Right cardiac atrium (tissue), 5 donors: Measurements from ENCODE around the gene GPRIN3. TPM values are rescaled to one million over a fixed set of nuclear protein-coding genes. Genes with fewer than 3 reads are reported as not detected.

ENCODE experiments used
- ATAC-seq, 2 donors: fragments of 200-7000 bp; cut with Tn5 transposase; one replicate each; pipeline versions ENCODE4 v1.8.0 to v1.9.1; 2020; ENCODE audit warnings: moderate library complexity in 2 of 2, mild to moderate bottlenecking in 1 of 2
- DNase-seq, 3 donors: peaks; one replicate each; pipeline ENCODE4 v3.0.0-alpha.2; 2020
- H3K27ac ChIP-seq: one replicate; pipeline ENCODE4 v1.5.1; 2013; ENCODE audit warnings: mild to moderate bottlenecking, low read length, control low read depth, moderate library complexity
- H3K27me3 ChIP-seq: one replicate; pipeline ENCODE4 v1.6.1; 2013; ENCODE audit not compliant: control insufficient read depth, insufficient read depth
- H3K4me1 ChIP-seq: one replicate; pipeline ENCODE4 v1.6.1; 2013; ENCODE audit warnings: low read length; ENCODE audit not compliant: control insufficient read depth, insufficient read depth
- H3K4me3 ChIP-seq: one replicate; pipeline ENCODE4 v1.5.1; 2013; ENCODE audit warnings: low read length, control low read depth
- H3K9me3 ChIP-seq: one replicate; pipeline ENCODE4 v1.6.1; 2013; ENCODE audit warnings: low read length; ENCODE audit not compliant: control insufficient read depth
- WGBS: extraction: QIAGEN DNeasy Blood & Tissue Kit; methylation state at CpG from one replicate; pipeline ENCODE4 v1.1.7; 2013; 5-methylcytosine and 5-hydroxymethylcytosine counted together
- intact Hi-C, 4 donors: fragments of 100-400 bp; cut with DNase I; formaldehyde crosslinking; loops; one replicate each; pipeline versions ENCODE4 v1.11.0 to v1.14.0; 2022 to 2023
- long read RNA-seq, 4 donors: library from polyadenylated mRNA; unstranded; transcript quantifications; one replicate each; pipeline ENCODE4 v2.0.0, GENCODE V29; 2020 to 2021
- polyA plus RNA-seq: library from polyadenylated mRNA; stranded (reverse); fragments of 200-250 nt; gene quantifications from one replicate; pipeline ENCODE4 v1.2.3, GENCODE V29; 2013
- total RNA-seq, 4 donors: library from RNA; stranded (reverse); fragmentation: NEBNext Ultra II Directional; extraction: Animal tissue kit (Norgen Biotek cat#: 25700); gene quantifications; one replicate each; pipeline ENCODE4 v1.2.1, GENCODE V29; 2021
- donor health status: healthy with polysubstance abuse.
- donor health status: DM: no; HTN: yes; CAD: no.
- donor health status: DM: no; HTN: no; CAD: no.
- donor health status: DM: no; HTN: yes; CAD: no; lungs with severe emphysema.
- donor health status: DM: yes; HTN: yes; CAD: no.

GPRIN3 gene
- total RNA-seq (10 to 100 TPM in 1 of 4 donors, 1 to 10 TPM in 3; 4.8 to 10.3 (median 9.0) TPM), polyA plus RNA-seq (2.1 TPM)
- long read RNA-seq, donor 1, full-length matches to known transcripts = 10 of 12 reads
- long read RNA-seq, donor 1, partial matches to known transcripts = 0 of 12 reads
- long read RNA-seq, donor 1, other reads (novel, unspliced or antisense) = 2 of 12 reads
- long read RNA-seq, donor 2, full-length matches to known transcripts = 4 of 4 reads
- long read RNA-seq, donor 2, partial matches to known transcripts = 0 of 4 reads
- long read RNA-seq, donor 2, other reads (novel, unspliced or antisense) = 0 of 4 reads
- long read RNA-seq, donor 3, full-length matches to known transcripts = 11 of 12 reads
- long read RNA-seq, donor 3, partial matches to known transcripts = 0 of 12 reads
- long read RNA-seq, donor 3, other reads (novel, unspliced or antisense) = 1 of 12 reads
- long read RNA-seq, donor 4, full-length matches to known transcripts = 1 of 1 reads
- long read RNA-seq, donor 4, partial matches to known transcripts = 0 of 1 reads
- long read RNA-seq, donor 4, other reads (novel, unspliced or antisense) = 0 of 1 reads

- intact Hi-C loops = loop anchor here in 1 of 4 donors (10.0 kb wide), 1 partner anchor 63 kb away; no protein-coding TSS in a partner anchor
- WGBS = under 1% methylated on average over 67 of the region's 67 CpGs
- Histone ChIP-seq H3K9me3 (no peaks in the 10 kb centered on the region), H3K27ac (peak within 1 kb of the TSS; percentile 55), H3K27me3 (no peaks in the 10 kb centered on the region), H3K4me3 (peak within 1 kb of the TSS; percentile 76), H3K4me1 (no peaks in the 10 kb centered on the region)
- ATAC-seq (peak; percentile 79 to 81), DNase-seq (peak; percentile 54 to 82 (median 78))
These were observed at the start of gene GPRIN3 for GRCh38 chr4:89307446-89308160. Gene GPRIN3 (minus strand): TSS chr4:89307800. CDS start chr4:89250110, 57,690 bp downstream.

GRCh38 chr4:89357340-89357739, 49.7 kb upstream of the GPRIN3 start:
- no peak for ATAC-seq
- Histone ChIP-seq H3K9me3 (no peaks in the 10 kb centered on the region), H3K4me1 (no peaks in the 10 kb centered on the region), H3K27me3 (no peaks in the 10 kb centered on the region), H3K4me3 (no peak overlapping the region), H3K27ac (no peak overlapping the region)
- intact Hi-C loops = no loop called here
- 87% methylated on average over 3 of the region's 3 CpGs for WGBS
- DNase-seq = no peak

GRCh38 chr4:89356086-89356485, 48.5 kb upstream of the GPRIN3 start:
- DNase-seq = no peak
- intact Hi-C loops = no loop called here
- no peak overlapping the region for H3K4me3 ChIP-seq
- no peaks in the 10 kb centered on the region for H3K27me3 ChIP-seq
- H3K27ac ChIP-seq = no peak overlapping the region
- ATAC-seq = no peak
- no peaks in the 10 kb centered on the region for H3K4me1 ChIP-seq
- WGBS = 80% methylated on average over 1 of the region's 1 CpG
- no peaks in the 10 kb centered on the region for H3K9me3 ChIP-seq

- WGBS = 88% methylated on average over 3 of the region's 3 CpGs
- DNase-seq = no peak
- no peak overlapping the region for H3K27ac ChIP-seq
- ATAC-seq = no peak
- no peak overlapping the region for H3K4me3 ChIP-seq
- H3K9me3 ChIP-seq = no peaks in the 10 kb centered on the region
- intact Hi-C loops = no loop called here
- no peaks in the 10 kb centered on the region for H3K27me3 ChIP-seq
- H3K4me1 ChIP-seq = no peaks in the 10 kb centered on the region
These were observed 45.9 kb upstream of the GPRIN3 start for GRCh38 chr4:89353514-89353913.

GRCh38 chr4:89352541-89352940, 44.9 kb upstream of the GPRIN3 start:
- no peak for DNase-seq
- H3K9me3 ChIP-seq = no peaks in the 10 kb centered on the region
- no peak for ATAC-seq
- no peaks in the 10 kb centered on the region for H3K4me1 ChIP-seq
- 47% methylated on average over 1 of the region's 1 CpG for WGBS
- H3K27ac ChIP-seq = no peak overlapping the region
- intact Hi-C loops = no loop called here
- H3K27me3 ChIP-seq = no peaks in the 10 kb centered on the region
- no peak overlapping the region for H3K4me3 ChIP-seq

- H3K27ac ChIP-seq = no peak overlapping the region
- H3K4me1 ChIP-seq = no peaks in the 10 kb centered on the region
- no peaks in the 10 kb centered on the region for H3K9me3 ChIP-seq
- WGBS = 95% methylated on average over 2 of the region's 2 CpGs
- DNase-seq = no peak
- no peak for ATAC-seq
- intact Hi-C loops = no loop called here
- no peaks in the 10 kb centered on the region for H3K27me3 ChIP-seq
- no peak overlapping the region for H3K4me3 ChIP-seq
These were observed 43.6 kb upstream of the GPRIN3 start for GRCh38 chr4:89351201-89351600.

GRCh38 chr4:89347363-89348025, 39.9 kb upstream of the GPRIN3 start:
- Histone ChIP-seq H3K4me1 (no peaks in the 10 kb centered on the region), H3K4me3 (no peak overlapping the region), H3K27ac (no peak overlapping the region), H3K27me3 (no peaks in the 10 kb centered on the region), H3K9me3 (no peaks in the 10 kb centered on the region)
- DNase-seq (no peak), ATAC-seq (no peak)
- intact Hi-C loops = loop anchor here in 1 of 4 donors (10.0 kb wide), 1 partner anchor 377 kb away; no protein-coding TSS in a partner anchor
- WGBS = 81% methylated on average over 2 of the region's 2 CpGs

- DNase-seq = no peak
- H3K4me1 ChIP-seq = no peaks in the 10 kb centered on the region
- ATAC-seq = no peak
- no peak overlapping the region for H3K27ac ChIP-seq
- H3K4me3 ChIP-seq = no peak overlapping the region
- no peaks in the 10 kb centered on the region for H3K27me3 ChIP-seq
- no peaks in the 10 kb centered on the region for H3K9me3 ChIP-seq
- WGBS = 88% methylated on average over 3 of the region's 3 CpGs
- intact Hi-C loops = loop anchor here in 1 of 4 donors (10.0 kb wide), 1 partner anchor 380 kb away; no protein-coding TSS in a partner anchor
These were observed 37.0 kb upstream of the GPRIN3 start for GRCh38 chr4:89344571-89344970.

- peaks cover 1% of the 10 kb centered on the region for H3K4me1 ChIP-seq
- H3K9me3 ChIP-seq = no peaks in the 10 kb centered on the region
- H3K27ac ChIP-seq = no peak overlapping the region
- no peaks in the 10 kb centered on the region for H3K27me3 ChIP-seq
- no peak for ATAC-seq
- DNase-seq = no peak
- intact Hi-C loops = no loop called here
- H3K4me3 ChIP-seq = no peak overlapping the region
These were observed 30.6 kb upstream of the GPRIN3 start for GRCh38 chr4:89338206-89338605.

- H3K27me3 ChIP-seq = no peaks in the 10 kb centered on the region
- ATAC-seq = no peak
- H3K9me3 ChIP-seq = no peaks in the 10 kb centered on the region
- WGBS = 91% methylated on average over 2 of the region's 2 CpGs
- H3K4me1 ChIP-seq = peaks cover 1% of the 10 kb centered on the region
- H3K4me3 ChIP-seq = no peak overlapping the region
- no peak for DNase-seq
- no peak overlapping the region for H3K27ac ChIP-seq
- intact Hi-C loops = no loop called here
These were observed 30.1 kb upstream of the GPRIN3 start for GRCh38 chr4:89337681-89338080.
